ENCODE data around the gene ERBB2.

ERBB2 gene

DNA sequence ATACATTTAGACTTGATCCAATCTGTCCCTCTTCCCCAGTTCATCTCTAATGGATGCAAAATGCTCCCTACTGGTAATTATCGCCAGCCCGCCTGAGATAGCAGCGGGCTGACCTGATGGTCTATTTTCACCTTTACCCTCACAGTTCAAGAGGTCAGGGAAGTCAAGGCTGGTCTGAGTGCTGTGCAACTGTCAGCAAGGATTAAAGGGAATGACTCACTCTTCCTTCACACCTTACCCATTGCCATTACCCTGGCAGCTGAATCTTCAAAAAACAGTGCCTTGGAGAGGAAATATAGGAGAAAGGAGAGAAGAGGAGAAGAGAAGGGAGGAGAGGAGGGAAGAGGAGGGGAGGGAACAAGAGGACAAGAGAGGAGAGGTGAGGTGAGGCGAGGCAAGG, 74.2 kb downstream of the ERBB2 start:
- Histone ChIP-seq H3K79me2 (ENCODE audit: insufficient read depth, low read length) (no peaks in the 10 kb centered on the region), H3K9me3 (ENCODE audit: insufficient read depth, low read depth, low read length) (no peaks in the 10 kb centered on the region), H3K36me3 (ENCODE audit: insufficient read depth, low read length) (no peaks in the 10 kb centered on the region), H3K4me3 (ENCODE audit: low read length, poor library complexity, severe bottlenecking) (no peak overlapping the region), H4K20me1 (ENCODE audit: insufficient read depth, low read length, poor library complexity, severe bottlenecking) (no peaks in the 10 kb centered on the region), H3K27me3 (ENCODE audit: insufficient read depth, low read length, poor library complexity, severe bottlenecking) (peaks cover 27% of the 10 kb centered on the region), H3F3A (ENCODE audit: low read depth) (0 out of 2 replicates have a peak, but pooled peaks cover 4% of the 10 kb centered on the region), H2AFZ (ENCODE audit: low read length) (no peak overlapping the region), H3K9me2 (replicated peaks; ENCODE audit: low read depth, low read length) (no peaks in the 10 kb centered on the region), H3K4me2 (ENCODE audit: low read depth, low read length, poor library complexity, severe bottlenecking) (no peak overlapping the region), H3K4me1 (ENCODE audit: insufficient read depth, low read length, poor library complexity, severe bottlenecking) (peaks cover 25% of the 10 kb centered on the region), H3K9ac (ENCODE audit: low read depth, low read length, poor library complexity, severe bottlenecking) (no peak overlapping the region)
- TF ChIP-seq, protein P1, sequence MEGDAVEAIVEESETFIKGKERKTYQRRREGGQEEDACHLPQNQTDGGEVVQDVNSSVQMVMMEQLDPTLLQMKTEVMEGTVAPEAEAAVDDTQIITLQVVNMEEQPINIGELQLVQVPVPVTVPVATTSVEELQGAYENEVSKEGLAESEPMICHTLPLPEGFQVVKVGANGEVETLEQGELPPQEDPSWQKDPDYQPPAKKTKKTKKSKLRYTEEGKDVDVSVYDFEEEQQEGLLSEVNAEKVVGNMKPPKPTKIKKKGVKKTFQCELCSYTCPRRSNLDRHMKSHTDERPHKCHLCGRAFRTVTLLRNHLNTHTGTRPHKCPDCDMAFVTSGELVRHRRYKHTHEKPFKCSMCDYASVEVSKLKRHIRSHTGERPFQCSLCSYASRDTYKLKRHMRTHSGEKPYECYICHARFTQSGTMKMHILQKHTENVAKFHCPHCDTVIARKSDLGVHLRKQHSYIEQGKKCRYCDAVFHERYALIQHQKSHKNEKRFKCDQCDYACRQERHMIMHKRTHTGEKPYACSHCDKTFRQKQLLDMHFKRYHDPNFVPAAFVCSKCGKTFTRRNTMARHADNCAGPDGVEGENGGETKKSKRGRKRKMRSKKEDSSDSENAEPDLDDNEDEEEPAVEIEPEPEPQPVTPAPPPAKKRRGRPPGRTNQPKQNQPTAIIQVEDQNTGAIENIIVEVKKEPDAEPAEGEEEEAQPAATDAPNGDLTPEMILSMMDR (conservative IDR thresholded peaks at IDR 0.05; ENCODE audit: low read length), result no peak
- TF ChIP-seq EZH2phosphoT487 (IDR thresholded peaks at IDR 0.05; ENCODE audit: borderline replicate concordance), result no peak

DNA sequence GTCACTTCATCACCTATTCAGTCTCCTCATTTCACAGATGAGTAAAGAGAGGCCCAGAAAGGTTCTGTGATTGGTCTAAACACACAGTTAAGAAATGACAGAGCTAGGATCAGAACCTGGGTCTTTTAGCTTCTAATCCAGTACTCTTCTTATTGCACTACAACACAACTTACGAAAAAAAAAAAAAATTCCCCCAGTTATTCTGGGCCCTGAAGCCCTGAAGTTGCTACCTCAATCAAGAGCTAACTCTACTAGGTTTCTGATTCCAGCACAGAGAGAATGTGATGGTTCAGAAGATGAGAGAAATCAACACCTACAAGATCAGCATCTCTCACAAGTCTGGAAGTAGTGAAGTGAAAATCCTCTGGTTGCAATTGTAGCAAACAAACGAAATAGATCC, 75.2 kb downstream of the ERBB2 start:
- peaks cover 16% of the 10 kb centered on the region for H3K4me1 ChIP-seq (ENCODE audit: insufficient read depth, low read length, poor library complexity, severe bottlenecking)
- H3K4me2 ChIP-seq (ENCODE audit: low read depth, low read length, poor library complexity, severe bottlenecking), result no peak overlapping the region
- H3K4me3 ChIP-seq (ENCODE audit: low read length, poor library complexity, severe bottlenecking), result no peak overlapping the region
- H4K20me1 ChIP-seq (ENCODE audit: insufficient read depth, low read length, poor library complexity, severe bottlenecking), result no peaks in the 10 kb centered on the region
- no peak overlapping the region for H3K9ac ChIP-seq (ENCODE audit: low read depth, low read length, poor library complexity, severe bottlenecking)
- H2AFZ ChIP-seq (ENCODE audit: low read length), result no peak overlapping the region
- TF ChIP-seq, protein P1 (conservative IDR thresholded peaks at IDR 0.05; ENCODE audit: low read length), result no peak
- no peak for TF ChIP-seq EZH2phosphoT487 (IDR thresholded peaks at IDR 0.05; ENCODE audit: borderline replicate concordance)
- no peaks in the 10 kb centered on the region for H3K9me3 ChIP-seq (ENCODE audit: insufficient read depth, low read depth, low read length)
- no peaks in the 10 kb centered on the region for H3K36me3 ChIP-seq (ENCODE audit: insufficient read depth, low read length)
- peaks cover 34% of the 10 kb centered on the region for H3K27me3 ChIP-seq (ENCODE audit: insufficient read depth, low read length, poor library complexity, severe bottlenecking)
- H3F3A ChIP-seq (ENCODE audit: low read depth), result 0 out of 2 replicates have a peak, but pooled peaks cover 4% of the 10 kb centered on the region
- H3K9me2 ChIP-seq (replicated peaks; ENCODE audit: low read depth, low read length), result no peaks in the 10 kb centered on the region
- H3K79me2 ChIP-seq (ENCODE audit: insufficient read depth, low read length), result no peaks in the 10 kb centered on the region

GRCh38 chr17:39776252-39776651, 76.4 kb downstream of the ERBB2 start:
- H3K9me2 ChIP-seq (replicated peaks; ENCODE audit: low read depth, low read length), result no peaks in the 10 kb centered on the region
- no peaks in the 10 kb centered on the region for H3K79me2 ChIP-seq (ENCODE audit: insufficient read depth, low read length)
- no peaks in the 10 kb centered on the region for H3F3A ChIP-seq (ENCODE audit: low read depth)
- no peaks in the 10 kb centered on the region for H3K36me3 ChIP-seq (ENCODE audit: insufficient read depth, low read length)
- H2AFZ ChIP-seq (ENCODE audit: low read length), result no peak overlapping the region
- no peak overlapping the region for H3K4me2 ChIP-seq (ENCODE audit: low read depth, low read length, poor library complexity, severe bottlenecking)
- no peaks in the 10 kb centered on the region for H3K9me3 ChIP-seq (ENCODE audit: insufficient read depth, low read depth, low read length)
- no peak overlapping the region for H3K4me3 ChIP-seq (ENCODE audit: low read length, poor library complexity, severe bottlenecking)
- no peaks in the 10 kb centered on the region for H4K20me1 ChIP-seq (ENCODE audit: insufficient read depth, low read length, poor library complexity, severe bottlenecking)
- TF ChIP-seq EZH2phosphoT487 (IDR thresholded peaks at IDR 0.05; ENCODE audit: borderline replicate concordance), result no peak
- TF ChIP-seq, protein P1 (conservative IDR thresholded peaks at IDR 0.05; ENCODE audit: low read length), result no peak
- peaks cover 7% of the 10 kb centered on the region for H3K4me1 ChIP-seq (ENCODE audit: insufficient read depth, low read length, poor library complexity, severe bottlenecking)
- no peak overlapping the region for H3K9ac ChIP-seq (ENCODE audit: low read depth, low read length, poor library complexity, severe bottlenecking)
- peaks cover 37% of the 10 kb centered on the region for H3K27me3 ChIP-seq (ENCODE audit: insufficient read depth, low read length, poor library complexity, severe bottlenecking)
